K562 (cell line): ENCODE measurements around the gene SARS1. TPM values are rescaled to one million over a fixed set of nuclear protein-coding genes. Genes with fewer than 3 reads are reported as not detected.

Source experiments
- HNRNPH1 ChIP-seq: fragments of 200-400 bp; formaldehyde crosslinking; optimal IDR thresholded peaks from 2 replicates; pipeline ENCODE3; 2017; ENCODE audit warnings: low read depth, mild to moderate bottlenecking, low read length, moderate library complexity
- KAT7 ChIP-seq: sonication (generic); formaldehyde crosslinking; IDR thresholded peaks from 2 replicates; pipeline ENCODE4 v1.8.0; 2022; ENCODE audit warnings: missing genetic modification reagents, mild to moderate bottlenecking, borderline replicate concordance
- MCM2 ChIP-seq: fragments of 450-650 bp; IDR thresholded peaks from 2 replicates; pipeline ENCODE4 v1.6.1; 2017; ENCODE audit warnings: low read depth, mild to moderate bottlenecking
- NR1H2 ChIP-seq: sonication (generic); formaldehyde crosslinking; IDR thresholded peaks from 2 replicates; pipeline ENCODE4 v1.4.0; 2020; ENCODE audit warnings: mild to moderate bottlenecking, missing genetic modification reagents
- PPARD ChIP-seq: fragments of 250-450 bp; sonication (Bioruptor Pico); IDR thresholded peaks from 2 replicates; pipeline ENCODE4 v1.8.0; 2022; ENCODE audit warnings: inconsistent platforms, mild to moderate bottlenecking, moderate library complexity
- PRPF4 ChIP-seq: fragments of 200-400 bp; formaldehyde crosslinking; IDR thresholded peaks from one replicate; pipeline ENCODE4 v1.6.1; 2017; ENCODE audit warnings: low read length, low read depth, mild to moderate bottlenecking; ENCODE audit not compliant: insufficient read depth, poor library complexity, severe bottlenecking
- SRSF1 ChIP-seq: fragments of 200-400 bp; formaldehyde crosslinking; IDR thresholded peaks from 2 replicates; pipeline ENCODE4 v1.6.1; 2017; ENCODE audit warnings: mild to moderate bottlenecking, low read depth, low read length, moderate library complexity
- STAT5A ChIP-seq: IDR thresholded peaks from 2 replicates; pipeline ENCODE4 v1.6.1; 2012; ENCODE audit warnings: low read length, inconsistent platforms, borderline replicate concordance
- ZNF143 ChIP-seq: sonication (generic); formaldehyde crosslinking; IDR thresholded peaks from 2 replicates; pipeline ENCODE4 v1.9.0; 2022; ENCODE audit warnings: mild to moderate bottlenecking, missing genetic modification reagents
- ZNF146 ChIP-seq: IDR thresholded peaks from one replicate; pipeline ENCODE4 v1.6.1; 2018; ENCODE audit warnings: missing compliant biosample characterization; ENCODE audit not compliant: unreplicated experiment
- ZNF311 ChIP-seq: fragments of 250-450 bp; sonication (Bioruptor Pico); IDR thresholded peaks from 2 replicates; pipeline ENCODE4 v1.4.0; 2020; ENCODE audit warnings: mild to moderate bottlenecking, moderate library complexity
- ZNF347 ChIP-seq: fragments of 450-650 bp; formaldehyde crosslinking; IDR thresholded peaks from 2 replicates; pipeline ENCODE4 v1.4.0; 2020; ENCODE audit warnings: low read depth, mild to moderate bottlenecking, moderate library complexity
- ZNF785 ChIP-seq: fragments of 250-450 bp; sonication (Bioruptor Pico); IDR thresholded peaks from 2 replicates; pipeline ENCODE4 v1.4.0; 2020; ENCODE audit warnings: mild to moderate bottlenecking
- polyA plus RNA-seq, 8 experiments: library from polyadenylated mRNA; depleted of rRNA in 4 of 8; stranded (reverse) in 5 of 8; unstranded in 3 of 8; fragments of >200 nt; fragmentation: Nextera tagmentation in 2 of 8; fragmentation: Illumina TruSeq in 1 of 8; extraction: Ambion mirVana in 2 of 8; extraction: Trizol in 1 of 8; gene quantifications; 2 replicates each; pipeline versions ENCODE4 v1.2.1 to v1.2.3, GENCODE V29; 2011 to 2014; ENCODE audit warnings: inconsistent platforms in 1 of 8, missing spikeins in 1 of 8
- total RNA-seq, 7 experiments: library from RNA; depleted of rRNA in 6 of 7; stranded (reverse); fragments of >200 nt in 6 of 7; fragmentation: Illumina TruSeq in 2 of 7; extraction: Trizol in 2 of 7; gene quantifications; 2 replicates each; pipeline versions ENCODE4 v1.2.1 to v1.2.3, GENCODE V29; 2011 to 2021; ENCODE audit warnings: low replicate concordance in 1 of 7
- TF ChIP-seq, protein P1 (sequence below): fragments of 250-450 bp; sonication (Bioruptor Pico); IDR thresholded peaks from 2 replicates; pipeline ENCODE4 v1.9.0; 2021; ENCODE audit warnings: mild to moderate bottlenecking, inconsistent platforms
- TF ChIP-seq, protein P2 (sequence below): fragments of 150-350 bp; IDR thresholded peaks from 2 replicates; pipeline ENCODE4 v1.6.1; 2014; ENCODE audit warnings: low read depth, mild to moderate bottlenecking, low read length, borderline replicate concordance
- TF ChIP-seq, protein P3 (sequence below), 2 experiments: fragments of 450-650 bp; conservative IDR thresholded peaks; 2 replicates each; pipeline ENCODE4 v1.6.1; 2017; ENCODE audit warnings: mild to moderate bottlenecking in 2 of 2, moderate library complexity in 2 of 2
- TF ChIP-seq, protein P4 (sequence below): IDR thresholded peaks from 2 replicates; pipeline ENCODE4 v1.6.1; 2012; ENCODE audit warnings: low read depth, low read length, improper control_type of control experiment, borderline replicate concordance
- TF ChIP-seq, protein P5 (sequence below): fragments of 450-650 bp; IDR thresholded peaks from 2 replicates; pipeline ENCODE4 v1.6.1; 2014; ENCODE audit warnings: low read depth, mild to moderate bottlenecking, moderate library complexity, borderline replicate concordance

The SARS1 gene
- total and polyA plus RNA-seq, 9 of the 15 experiments (the other 6 are each of a cell fraction or from before 2014, with no cell fraction given), result 221 to 623 (median 254) TPM

DNA sequence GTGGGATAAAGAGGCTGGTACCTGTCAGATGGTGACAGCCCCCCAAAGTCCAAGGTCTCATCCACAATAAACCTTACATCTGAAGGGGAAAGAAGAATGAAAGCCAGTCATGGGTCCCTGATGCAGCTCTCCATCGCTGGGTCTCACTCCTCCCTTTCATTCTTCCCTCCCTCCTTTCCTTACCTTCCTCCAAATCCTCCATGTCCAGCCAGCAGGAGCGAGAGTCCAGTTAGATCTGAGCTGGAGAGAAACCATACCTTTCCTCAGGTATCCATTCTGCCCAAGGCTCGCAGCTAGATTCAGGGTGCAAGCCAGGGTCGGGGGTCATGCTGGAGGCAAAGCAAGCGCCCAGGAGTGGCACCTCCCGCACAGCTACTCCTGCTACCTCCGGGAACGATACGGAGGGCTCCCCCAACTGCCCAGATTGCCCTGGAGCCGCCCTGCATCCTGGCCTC is 68.8 kb downstream of the SARS1 start (continued):
- TF ChIP-seq, protein P1, sequence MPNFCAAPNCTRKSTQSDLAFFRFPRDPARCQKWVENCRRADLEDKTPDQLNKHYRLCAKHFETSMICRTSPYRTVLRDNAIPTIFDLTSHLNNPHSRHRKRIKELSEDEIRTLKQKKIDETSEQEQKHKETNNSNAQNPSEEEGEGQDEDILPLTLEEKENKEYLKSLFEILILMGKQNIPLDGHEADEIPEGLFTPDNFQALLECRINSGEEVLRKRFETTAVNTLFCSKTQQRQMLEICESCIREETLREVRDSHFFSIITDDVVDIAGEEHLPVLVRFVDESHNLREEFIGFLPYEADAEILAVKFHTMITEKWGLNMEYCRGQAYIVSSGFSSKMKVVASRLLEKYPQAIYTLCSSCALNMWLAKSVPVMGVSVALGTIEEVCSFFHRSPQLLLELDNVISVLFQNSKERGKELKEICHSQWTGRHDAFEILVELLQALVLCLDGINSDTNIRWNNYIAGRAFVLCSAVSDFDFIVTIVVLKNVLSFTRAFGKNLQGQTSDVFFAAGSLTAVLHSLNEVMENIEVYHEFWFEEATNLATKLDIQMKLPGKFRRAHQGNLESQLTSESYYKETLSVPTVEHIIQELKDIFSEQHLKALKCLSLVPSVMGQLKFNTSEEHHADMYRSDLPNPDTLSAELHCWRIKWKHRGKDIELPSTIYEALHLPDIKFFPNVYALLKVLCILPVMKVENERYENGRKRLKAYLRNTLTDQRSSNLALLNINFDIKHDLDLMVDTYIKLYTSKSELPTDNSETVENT (CRISPR knock-in tag), result peak; percentile 18; the same call in 1 of the 2 replicates
- TF ChIP-seq, protein P2, sequence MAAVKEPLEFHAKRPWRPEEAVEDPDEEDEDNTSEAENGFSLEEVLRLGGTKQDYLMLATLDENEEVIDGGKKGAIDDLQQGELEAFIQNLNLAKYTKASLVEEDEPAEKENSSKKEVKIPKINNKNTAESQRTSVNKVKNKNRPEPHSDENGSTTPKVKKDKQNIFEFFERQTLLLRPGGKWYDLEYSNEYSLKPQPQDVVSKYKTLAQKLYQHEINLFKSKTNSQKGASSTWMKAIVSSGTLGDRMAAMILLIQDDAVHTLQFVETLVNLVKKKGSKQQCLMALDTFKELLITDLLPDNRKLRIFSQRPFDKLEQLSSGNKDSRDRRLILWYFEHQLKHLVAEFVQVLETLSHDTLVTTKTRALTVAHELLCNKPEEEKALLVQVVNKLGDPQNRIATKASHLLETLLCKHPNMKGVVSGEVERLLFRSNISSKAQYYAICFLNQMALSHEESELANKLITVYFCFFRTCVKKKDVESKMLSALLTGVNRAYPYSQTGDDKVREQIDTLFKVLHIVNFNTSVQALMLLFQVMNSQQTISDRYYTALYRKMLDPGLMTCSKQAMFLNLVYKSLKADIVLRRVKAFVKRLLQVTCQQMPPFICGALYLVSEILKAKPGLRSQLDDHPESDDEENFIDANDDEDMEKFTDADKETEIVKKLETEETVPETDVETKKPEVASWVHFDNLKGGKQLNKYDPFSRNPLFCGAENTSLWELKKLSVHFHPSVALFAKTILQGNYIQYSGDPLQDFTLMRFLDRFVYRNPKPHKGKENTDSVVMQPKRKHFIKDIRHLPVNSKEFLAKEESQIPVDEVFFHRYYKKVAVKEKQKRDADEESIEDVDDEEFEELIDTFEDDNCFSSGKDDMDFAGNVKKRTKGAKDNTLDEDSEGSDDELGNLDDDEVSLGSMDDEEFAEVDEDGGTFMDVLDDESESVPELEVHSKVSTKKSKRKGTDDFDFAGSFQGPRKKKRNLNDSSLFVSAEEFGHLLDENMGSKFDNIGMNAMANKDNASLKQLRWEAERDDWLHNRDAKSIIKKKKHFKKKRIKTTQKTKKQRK, result no peak
- TF ChIP-seq, protein P3, sequence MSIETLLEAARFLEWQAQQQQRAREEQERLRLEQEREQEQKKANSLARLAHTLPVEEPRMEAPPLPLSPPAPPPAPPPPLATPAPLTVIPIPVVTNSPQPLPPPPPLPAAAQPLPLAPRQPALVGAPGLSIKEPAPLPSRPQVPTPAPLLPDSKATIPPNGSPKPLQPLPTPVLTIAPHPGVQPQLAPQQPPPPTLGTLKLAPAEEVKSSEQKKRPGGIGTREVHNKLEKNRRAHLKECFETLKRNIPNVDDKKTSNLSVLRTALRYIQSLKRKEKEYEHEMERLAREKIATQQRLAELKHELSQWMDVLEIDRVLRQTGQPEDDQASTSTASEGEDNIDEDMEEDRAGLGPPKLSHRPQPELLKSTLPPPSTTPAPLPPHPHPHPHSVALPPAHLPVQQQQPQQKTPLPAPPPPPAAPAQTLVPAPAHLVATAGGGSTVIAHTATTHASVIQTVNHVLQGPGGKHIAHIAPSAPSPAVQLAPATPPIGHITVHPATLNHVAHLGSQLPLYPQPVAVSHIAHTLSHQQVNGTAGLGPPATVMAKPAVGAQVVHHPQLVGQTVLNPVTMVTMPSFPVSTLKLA (conservative IDR thresholded peaks at IDR 0.05), result no peak
- TF ChIP-seq, protein P4, sequence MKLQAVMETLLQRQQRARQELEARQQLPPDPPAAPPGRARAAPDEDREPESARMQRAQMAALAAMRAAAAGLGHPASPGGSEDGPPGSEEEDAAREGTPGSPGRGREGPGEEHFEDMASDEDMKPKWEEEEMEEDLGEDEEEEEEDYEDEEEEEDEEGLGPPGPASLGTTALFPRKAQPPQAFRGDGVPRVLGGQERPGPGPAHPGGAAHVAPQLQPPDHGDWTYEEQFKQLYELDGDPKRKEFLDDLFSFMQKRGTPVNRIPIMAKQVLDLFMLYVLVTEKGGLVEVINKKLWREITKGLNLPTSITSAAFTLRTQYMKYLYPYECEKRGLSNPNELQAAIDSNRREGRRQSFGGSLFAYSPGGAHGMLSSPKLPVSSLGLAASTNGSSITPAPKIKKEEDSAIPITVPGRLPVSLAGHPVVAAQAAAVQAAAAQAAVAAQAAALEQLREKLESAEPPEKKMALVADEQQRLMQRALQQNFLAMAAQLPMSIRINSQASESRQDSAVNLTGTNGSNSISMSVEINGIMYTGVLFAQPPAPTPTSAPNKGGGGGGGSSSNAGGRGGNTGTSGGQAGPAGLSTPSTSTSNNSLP, result no peak
- no peak for TF ChIP-seq KAT7 (CRISPR knock-in tag)
- no peak for TF ChIP-seq ZNF785
- no peak for TF ChIP-seq ZNF311
- TF ChIP-seq ZNF146 (CRISPR knock-in tag), result no peak
- TF ChIP-seq, protein P5, sequence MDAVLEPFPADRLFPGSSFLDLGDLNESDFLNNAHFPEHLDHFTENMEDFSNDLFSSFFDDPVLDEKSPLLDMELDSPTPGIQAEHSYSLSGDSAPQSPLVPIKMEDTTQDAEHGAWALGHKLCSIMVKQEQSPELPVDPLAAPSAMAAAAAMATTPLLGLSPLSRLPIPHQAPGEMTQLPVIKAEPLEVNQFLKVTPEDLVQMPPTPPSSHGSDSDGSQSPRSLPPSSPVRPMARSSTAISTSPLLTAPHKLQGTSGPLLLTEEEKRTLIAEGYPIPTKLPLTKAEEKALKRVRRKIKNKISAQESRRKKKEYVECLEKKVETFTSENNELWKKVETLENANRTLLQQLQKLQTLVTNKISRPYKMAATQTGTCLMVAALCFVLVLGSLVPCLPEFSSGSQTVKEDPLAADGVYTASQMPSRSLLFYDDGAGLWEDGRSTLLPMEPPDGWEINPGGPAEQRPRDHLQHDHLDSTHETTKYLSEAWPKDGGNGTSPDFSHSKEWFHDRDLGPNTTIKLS, result no peak
- no peak for TF ChIP-seq PRPF4
- no peak for TF ChIP-seq STAT5A
- TF ChIP-seq PPARD (CRISPR knock-in tag), result no peak
- TF ChIP-seq SRSF1, result no peak
- 0 out of 2 replicates have a peak, but pooled peaks have one; percentile 33 for TF ChIP-seq NR1H2
- no peak for TF ChIP-seq ZNF347 (CRISPR knock-in tag)
- TF ChIP-seq HNRNPH1, result no peak
- TF ChIP-seq MCM2, result no peak
- TF ChIP-seq ZNF143, result no peak
